GM19023 (cell line): ENCODE data around the gene SHISA9.

Source experiments
- ATAC-seq: cut with Tn5 transposase; IDR thresholded peaks from one replicate; pipeline ENCODE4 v1.9.1; 2021; ENCODE audit warnings: mild to moderate bottlenecking, moderate library complexity; ENCODE audit not compliant: unreplicated experiment

Gene SHISA9

DNA sequence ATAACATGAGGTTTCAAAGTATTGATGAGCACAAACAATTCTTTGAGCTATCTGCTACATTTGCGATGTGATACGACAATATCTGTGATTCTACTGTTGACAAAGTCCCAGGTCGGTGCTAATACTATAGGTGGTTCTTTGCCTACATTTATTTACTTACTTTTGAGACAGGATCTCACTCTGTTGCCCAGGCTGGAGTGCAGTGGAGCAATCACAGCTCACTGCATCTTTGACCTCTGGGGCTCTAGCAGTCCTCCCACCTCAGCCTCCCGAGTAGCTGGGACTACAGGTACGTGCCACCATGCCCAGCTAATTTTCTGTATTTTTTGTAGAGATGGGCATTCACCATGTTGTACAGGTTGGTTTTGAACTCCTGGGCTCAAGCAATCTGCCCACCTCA, 343.4 kb downstream of the SHISA9 start:
- ATAC-seq = no peak

DNA sequence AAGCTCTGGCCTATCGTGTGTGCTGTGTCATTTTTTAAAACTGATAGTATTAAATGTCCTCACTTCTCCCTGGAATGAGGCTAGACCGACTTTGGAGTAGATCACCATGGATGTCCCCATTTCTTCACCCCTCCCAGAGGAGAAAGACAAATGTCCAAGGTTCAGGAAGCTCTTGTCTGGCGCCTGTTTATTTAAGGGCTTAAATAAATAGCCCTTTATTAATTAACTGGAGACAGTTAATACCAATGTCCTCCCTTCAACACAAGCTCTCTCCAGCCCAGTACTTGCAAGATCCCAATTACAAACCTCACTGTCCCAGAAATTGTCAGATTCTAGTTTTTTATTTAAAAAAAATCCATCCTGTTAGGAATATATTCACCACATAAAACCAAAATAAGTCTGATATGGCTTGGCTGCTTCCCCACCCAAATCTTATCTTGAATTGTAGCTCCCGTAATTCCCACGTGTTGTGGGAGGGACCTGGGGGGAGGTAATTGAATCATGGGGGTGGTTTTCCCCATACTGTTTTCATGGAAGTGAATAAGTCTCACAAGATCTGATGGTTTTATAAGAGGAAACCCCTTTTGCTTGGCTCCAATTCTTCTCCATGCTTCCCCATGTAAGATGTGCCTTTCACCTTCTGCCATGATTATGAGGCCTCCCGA, 344.4 kb downstream of the SHISA9 start:
- ATAC-seq = no peak

DNA sequence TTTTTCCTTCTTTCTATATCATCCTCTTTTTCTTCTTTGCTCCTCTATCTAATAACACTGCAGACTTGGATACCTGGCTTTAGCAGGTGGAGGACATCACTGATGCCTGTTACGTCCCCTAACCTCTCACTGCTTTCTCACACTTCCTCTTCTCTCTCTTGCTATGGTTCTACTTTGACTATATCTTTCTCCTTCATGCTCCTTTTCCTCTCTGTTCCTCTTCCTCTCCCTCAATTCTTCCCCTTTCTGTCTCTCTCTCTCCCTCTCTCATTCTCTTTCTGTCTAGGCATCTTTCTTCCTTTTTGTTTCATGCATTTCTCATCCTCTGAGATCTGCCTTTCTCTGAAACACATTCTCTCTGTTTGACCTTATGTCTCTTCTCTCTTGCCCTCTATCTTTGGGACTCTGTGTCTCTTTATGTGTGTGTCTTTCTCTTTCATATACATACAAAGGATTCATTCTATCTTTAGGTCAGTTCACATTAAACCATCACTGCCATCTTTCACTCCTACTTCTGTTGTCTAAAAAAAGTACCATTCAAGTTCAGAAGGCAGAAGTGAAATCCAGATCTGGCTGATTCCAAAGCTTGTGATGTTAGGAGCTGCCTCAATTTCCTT, 353.7 kb downstream of the SHISA9 start:
- ATAC-seq = no peak

DNA sequence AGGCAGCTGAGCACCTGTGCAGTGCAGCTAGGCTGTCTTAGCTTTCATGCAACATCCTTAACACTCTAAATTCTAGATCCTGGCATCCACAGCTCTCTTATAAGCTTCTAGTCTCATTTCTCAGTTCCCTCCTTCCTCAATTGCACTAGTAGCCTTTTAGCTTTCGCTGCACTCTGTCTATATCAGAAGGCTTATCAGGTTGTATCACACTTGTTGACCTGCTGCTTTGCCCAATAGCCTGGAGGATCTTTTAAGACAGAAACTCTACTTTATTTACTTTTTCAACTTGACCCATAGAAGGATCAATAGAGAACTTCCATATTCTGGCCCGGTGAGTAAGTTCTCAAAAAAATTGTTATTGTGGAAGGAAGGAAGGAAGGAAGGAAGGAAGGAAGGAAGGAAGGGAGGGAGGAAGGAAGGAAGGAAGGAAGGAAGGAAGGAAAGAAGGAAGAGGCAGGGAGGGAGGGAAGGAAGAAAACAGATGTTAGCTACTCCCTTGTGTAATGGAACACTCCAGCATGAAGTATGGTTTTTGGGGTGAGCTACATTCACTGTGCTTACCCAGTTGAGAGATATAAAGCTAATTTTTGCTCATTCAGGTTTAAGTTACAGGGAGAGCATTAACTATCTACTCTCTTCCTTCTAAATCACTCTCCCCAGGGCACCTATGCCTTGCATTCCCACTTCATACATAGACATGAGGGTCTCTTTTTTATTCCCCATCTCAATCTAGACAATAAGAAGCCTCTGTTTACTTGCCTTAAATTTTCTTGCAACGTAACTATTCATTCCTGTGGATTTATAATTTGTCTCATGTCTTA, 361.1 kb downstream of the SHISA9 start:
- ATAC-seq = no peak

DNA sequence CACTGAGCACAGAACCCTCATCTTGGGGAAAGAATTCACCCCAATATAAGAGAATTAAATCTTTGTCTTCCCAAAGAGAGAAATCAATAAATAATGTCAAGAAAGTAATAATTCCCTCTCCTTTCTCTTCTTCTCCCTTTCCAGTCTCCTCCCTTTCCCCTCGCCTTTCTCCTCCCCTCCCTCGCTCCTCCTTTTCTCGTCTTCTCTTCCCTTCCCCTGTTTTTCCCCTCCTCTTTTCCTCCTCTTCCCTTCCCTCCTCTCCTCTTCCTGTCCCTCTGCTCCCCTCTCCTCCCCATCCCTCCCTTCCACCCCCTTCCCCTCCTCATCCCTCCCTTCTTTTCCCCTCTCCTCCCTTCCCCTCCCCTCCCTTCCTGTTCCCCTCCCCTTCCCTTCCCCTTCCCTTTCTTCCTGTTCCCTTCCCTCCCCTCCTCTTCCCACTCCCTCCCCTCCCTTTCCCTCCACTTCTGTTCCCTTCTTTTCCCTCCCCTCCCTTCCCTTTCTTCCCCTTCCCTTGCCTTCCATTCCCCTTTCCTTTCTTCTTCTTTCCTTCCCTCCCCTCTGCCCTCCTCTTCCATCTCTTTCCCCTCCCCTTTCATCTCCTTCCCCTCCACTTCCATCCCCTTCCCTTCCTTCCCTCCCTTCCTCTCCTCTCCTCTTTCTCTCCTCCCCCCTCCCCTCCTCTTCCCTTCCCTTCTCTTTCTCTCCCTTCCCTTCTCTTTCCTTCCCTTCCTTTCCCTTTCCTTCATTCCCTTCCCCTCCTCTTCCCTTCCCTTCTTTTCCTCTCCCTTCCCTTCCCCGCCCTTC, 363.6 kb downstream of the SHISA9 start:
- ATAC-seq = no peak

DNA sequence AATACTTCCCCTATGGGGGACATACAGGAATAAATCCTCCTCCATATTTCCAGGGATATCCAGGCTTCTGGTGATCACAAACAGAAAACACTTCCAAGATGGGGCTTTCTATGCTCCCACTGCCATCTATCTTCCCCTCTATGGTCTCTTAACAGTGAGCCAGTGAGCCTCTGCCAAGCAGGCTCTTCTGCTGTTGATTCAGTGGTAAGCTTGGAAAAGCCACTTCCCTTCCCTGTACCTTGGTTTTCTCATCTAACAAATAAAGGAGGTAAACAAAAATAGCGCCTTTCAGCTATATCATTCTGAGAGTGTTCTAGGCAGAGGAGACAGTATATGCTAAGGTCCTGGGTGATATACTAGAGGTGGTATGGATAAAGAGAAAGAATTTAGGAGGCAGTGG, 368.0 kb downstream of the SHISA9 start:
- no peak for ATAC-seq

DNA sequence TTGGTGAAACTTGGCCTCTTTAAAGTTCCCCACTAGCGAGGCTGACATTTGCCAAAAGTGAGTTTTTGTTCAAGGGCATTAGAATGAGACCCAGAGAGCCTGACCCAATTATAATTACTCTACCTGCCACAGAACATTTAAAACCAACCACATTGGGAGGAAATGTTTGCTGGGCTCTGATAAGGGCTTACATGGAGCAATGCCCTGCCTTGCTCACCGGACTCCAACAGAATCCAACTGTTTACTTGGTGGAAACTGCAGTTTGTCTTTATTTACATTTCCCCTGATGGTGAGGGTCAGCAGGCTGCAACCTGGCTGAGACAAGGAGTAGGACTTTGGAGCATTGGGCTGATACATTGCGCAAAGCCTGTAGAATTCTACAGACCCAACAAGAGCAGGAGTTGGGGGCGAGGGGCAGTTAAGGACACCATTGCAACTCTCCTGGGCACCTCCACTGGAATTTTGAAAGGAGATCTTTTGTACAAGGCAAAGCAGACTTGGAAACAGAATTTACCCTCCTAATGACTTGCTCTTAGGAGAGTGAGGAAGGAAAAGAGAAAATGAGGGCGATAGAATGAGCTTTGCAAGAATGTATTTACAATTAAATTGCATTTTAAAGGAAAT, 368.6 kb downstream of the SHISA9 start:
- ATAC-seq = no peak

DNA sequence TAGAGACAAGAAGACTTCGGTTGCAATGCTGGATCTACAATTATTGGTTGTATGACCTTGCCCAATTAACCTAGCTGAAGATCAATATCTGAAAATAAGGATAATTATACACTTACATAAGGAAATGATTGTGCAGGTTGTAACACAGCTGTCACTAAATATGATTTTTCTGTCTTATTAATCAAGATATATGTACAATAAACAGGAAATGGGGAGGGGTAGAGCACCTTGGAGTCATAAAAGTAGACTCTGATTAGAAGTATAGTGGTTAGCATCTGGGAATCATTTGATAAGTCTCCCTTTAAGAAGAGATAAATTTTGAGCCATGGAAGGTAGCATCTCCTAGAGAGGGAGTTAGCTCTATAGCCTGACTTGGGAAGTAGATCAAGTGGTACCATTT, 369.2 kb downstream of the SHISA9 start:
- no peak for ATAC-seq

DNA sequence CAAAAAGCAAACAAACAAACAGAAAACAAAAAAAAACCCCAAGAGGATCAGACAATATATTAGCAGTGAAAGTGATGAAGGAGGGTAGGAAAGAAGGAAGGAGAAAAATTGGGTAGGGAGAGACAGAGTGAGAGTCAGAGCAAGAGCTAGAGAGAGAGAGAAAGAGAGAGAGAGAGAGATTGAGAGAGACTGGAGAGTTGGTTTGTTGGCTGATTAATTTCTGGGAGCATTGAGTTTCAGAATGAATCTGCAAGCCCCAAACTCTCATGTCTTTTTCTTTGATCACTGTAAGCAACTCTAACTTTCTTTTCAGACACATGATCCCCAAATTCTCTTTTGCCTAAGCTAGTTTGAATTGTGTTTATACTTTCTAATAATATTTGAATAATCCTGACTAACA, 388.1 kb downstream of the SHISA9 start:
- no peak for ATAC-seq
